Kidney epithelial cell (primary cell): ENCODE data around the gene UGT1A8. TPM values are rescaled to one million over a fixed set of nuclear protein-coding genes. Genes with fewer than 3 reads are reported as not detected.
"Not testable (repeated sequence)": the region's sequence is repeated elsewhere in the genome, so short reads cannot be mapped to it uniquely, and the experiment has no call there.

Source experiments
- DNase-seq: peaks from one replicate; pipeline ENCODE4 v3.0.0-alpha.2; 2010; ENCODE audit warnings: low read depth
- H3K27me3 ChIP-seq: 2 replicates; pipeline ENCODE4 v1.6.0; 2011; ENCODE audit warnings: low read length; ENCODE audit not compliant: control insufficient read depth, insufficient read depth
- H3K36me3 ChIP-seq: 2 replicates; pipeline ENCODE4 v1.5.1; 2011; ENCODE audit warnings: low read length; ENCODE audit not compliant: control insufficient read depth, insufficient read depth
- H3K4me3 ChIP-seq: 2 replicates; pipeline ENCODE4 v1.5.1; 2011; ENCODE audit warnings: low read depth, mild to moderate bottlenecking, control low read depth, low read length
- total RNA-seq: library from RNA; depleted of rRNA; stranded (reverse); fragments of >200 nt; gene quantifications from 2 replicates; pipeline ENCODE4 v1.2.3, GENCODE V29; 2015
- TF ChIP-seq, protein P1 (sequence below): IDR thresholded peaks from 2 replicates; pipeline ENCODE4 v1.5.1; 2011; ENCODE audit warnings: mild to moderate bottlenecking, moderate library complexity, low read length, control low read depth, inconsistent platforms; ENCODE audit not compliant: insufficient read depth, poor library complexity, severe bottlenecking

UGT1A8 gene
- total RNA-seq, 1 donor from 2014 or later, result not detected

DNA sequence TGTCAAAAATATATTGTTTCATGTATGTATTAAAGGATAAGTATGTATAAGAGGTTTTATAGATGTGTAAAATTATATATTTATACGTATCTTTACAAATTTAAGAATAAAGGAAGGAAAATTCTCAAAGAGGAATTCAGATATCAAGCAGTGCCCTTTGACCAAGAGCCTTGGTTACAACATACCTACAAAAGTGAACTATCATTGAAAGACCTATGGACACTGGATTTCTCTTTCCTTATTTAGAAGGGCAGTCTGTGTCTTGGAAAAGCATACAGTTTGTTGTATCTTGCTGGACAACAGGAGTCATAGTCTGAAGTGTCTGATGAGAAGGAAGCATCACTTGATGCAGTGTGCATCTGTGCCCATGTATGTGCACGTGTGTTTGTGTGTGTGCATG lies 29.0 kb upstream of the UGT1A8 start:
- Histone ChIP-seq H3K4me3 (no peak overlapping the region), H3K36me3 (no peaks in the 10 kb centered on the region), H3K27me3 (no peaks in the 10 kb centered on the region)
- no peak for DNase-seq
- TF ChIP-seq, protein P1, sequence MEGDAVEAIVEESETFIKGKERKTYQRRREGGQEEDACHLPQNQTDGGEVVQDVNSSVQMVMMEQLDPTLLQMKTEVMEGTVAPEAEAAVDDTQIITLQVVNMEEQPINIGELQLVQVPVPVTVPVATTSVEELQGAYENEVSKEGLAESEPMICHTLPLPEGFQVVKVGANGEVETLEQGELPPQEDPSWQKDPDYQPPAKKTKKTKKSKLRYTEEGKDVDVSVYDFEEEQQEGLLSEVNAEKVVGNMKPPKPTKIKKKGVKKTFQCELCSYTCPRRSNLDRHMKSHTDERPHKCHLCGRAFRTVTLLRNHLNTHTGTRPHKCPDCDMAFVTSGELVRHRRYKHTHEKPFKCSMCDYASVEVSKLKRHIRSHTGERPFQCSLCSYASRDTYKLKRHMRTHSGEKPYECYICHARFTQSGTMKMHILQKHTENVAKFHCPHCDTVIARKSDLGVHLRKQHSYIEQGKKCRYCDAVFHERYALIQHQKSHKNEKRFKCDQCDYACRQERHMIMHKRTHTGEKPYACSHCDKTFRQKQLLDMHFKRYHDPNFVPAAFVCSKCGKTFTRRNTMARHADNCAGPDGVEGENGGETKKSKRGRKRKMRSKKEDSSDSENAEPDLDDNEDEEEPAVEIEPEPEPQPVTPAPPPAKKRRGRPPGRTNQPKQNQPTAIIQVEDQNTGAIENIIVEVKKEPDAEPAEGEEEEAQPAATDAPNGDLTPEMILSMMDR, result no peak

- not testable (repeated sequence) for H3K27me3 ChIP-seq, DNase-seq, H3K36me3 ChIP-seq, H3K4me3 ChIP-seq
These were observed 24.7 kb upstream of the UGT1A8 start for GRCh38 chr2:233592706-233593105.

GRCh38 chr2:233593201-233593600 lies 24.2 kb upstream of the UGT1A8 start:
- H3K4me3 ChIP-seq, result no peak overlapping the region
- TF ChIP-seq, protein P1, result no peak
- DNase-seq, result no peak
- no peaks in the 10 kb centered on the region for H3K27me3 ChIP-seq
- H3K36me3 ChIP-seq, result no peaks in the 10 kb centered on the region

GRCh38 chr2:233597522-233597921 lies 19.9 kb upstream of the UGT1A8 start:
- Histone ChIP-seq H3K36me3 (no peaks in the 10 kb centered on the region), H3K4me3 (no peak overlapping the region), H3K27me3 (no peaks in the 10 kb centered on the region)
- DNase-seq, result no peak
- TF ChIP-seq, protein P1, result no peak

DNA sequence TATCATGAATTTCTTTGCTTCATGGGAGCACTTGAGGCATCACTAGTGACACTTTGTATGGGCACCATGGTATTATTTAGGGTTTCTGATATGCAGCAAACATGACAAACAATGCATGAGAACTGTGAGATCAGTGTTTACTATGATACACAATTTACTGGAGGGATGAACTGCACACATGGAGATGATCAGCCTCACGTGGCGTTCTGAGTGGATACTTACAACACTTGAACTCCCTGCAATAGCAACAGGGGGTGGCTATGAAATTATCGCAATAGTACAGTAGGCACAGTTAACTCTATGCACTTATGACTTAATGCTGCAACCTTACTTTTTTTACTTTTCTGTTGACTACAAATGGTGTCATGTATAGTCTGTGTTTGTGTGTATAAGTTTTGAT lies 18.5 kb upstream of the UGT1A8 start:
- H3K4me3 ChIP-seq, result no peak overlapping the region
- H3K36me3 ChIP-seq, result no peaks in the 10 kb centered on the region
- no peaks in the 10 kb centered on the region for H3K27me3 ChIP-seq
- DNase-seq, result no peak
- TF ChIP-seq, protein P1, result no peak

- no peak for DNase-seq
- Histone ChIP-seq H3K36me3 (no peaks in the 10 kb centered on the region), H3K27me3 (no peaks in the 10 kb centered on the region), H3K4me3 (no peak overlapping the region)
- TF ChIP-seq, protein P1, result no peak
These were observed 17.0 kb upstream of the UGT1A8 start for GRCh38 chr2:233600386-233600785.
